Panc1 (cell line): ENCODE results near the gene ARPC4. TPM values are rescaled to one million over a fixed set of nuclear protein-coding genes. Genes with fewer than 3 reads are reported as not detected.
A peak's percentile ranks its signal among the peaks of the same experiment; 100 is the strongest.

Experiments
- ATAC-seq: fragments of 200-7000 bp; cut with Tn5 transposase; 2 replicates; pipeline ENCODE4 v1.9.1; 2020; ENCODE audit warnings: mild to moderate bottlenecking, moderate library complexity
- BruUV-seq: library from RNA; stranded (reverse); fragments of 400-500 nt; replicated peaks from 2 replicates; lab custom pipeline; 2021; lab: Mats Ljungman, UMichigan
- CTCF ChIA-PET: fragments of 300-600 bp; sonication (Branson Sonifier 250); formaldehyde crosslinking; loops from one replicate; lab custom pipeline; 2022; ENCODE audit warnings: antibody characterized with exemption; lab: Charles Lee
- POLR2A ChIA-PET: fragments of 300-600 bp; sonication (Branson Sonifier 250); formaldehyde crosslinking; loops from one replicate; lab custom pipeline; 2022; ENCODE audit warnings: antibody characterized with exemption; lab: Charles Lee
- DNase-seq: peaks from one replicate; pipeline ENCODE4 v3.0.0-alpha.2; 2010; ENCODE audit warnings: low read depth, low spot score
- H3K27ac ChIP-seq: 2 replicates; pipeline ENCODE4 v1.5.1; 2011; ENCODE audit warnings: mild to moderate bottlenecking, low read length, inconsistent platforms
- H3K27me3 ChIP-seq: fragments of 200-500 bp; sonication (Bioruptor generic); 2 replicates; pipeline ENCODE4 v1.6.0; 2014; ENCODE audit warnings: low read length, inconsistent platforms; ENCODE audit not compliant: control insufficient read depth, insufficient read depth
- H3K36me3 ChIP-seq: fragments of 200-500 bp; sonication (Bioruptor generic); 2 replicates; pipeline ENCODE4 v1.5.1; 2014; ENCODE audit warnings: inconsistent platforms, mild to moderate bottlenecking, low read length, moderate library complexity; ENCODE audit not compliant: control insufficient read depth, insufficient read depth
- H3K4me1 ChIP-seq: 2 replicates; pipeline ENCODE4 v1.5.1; 2011; ENCODE audit warnings: inconsistent platforms, mild to moderate bottlenecking, low read length, moderate library complexity; ENCODE audit not compliant: control insufficient read depth, insufficient read depth
- H3K4me3 ChIP-seq, 2 experiments: 2 replicates each; pipeline ENCODE4 v1.5.1; 2011 to 2012; ENCODE audit warnings: low read depth in 2 of 2, low read length in 2 of 2, mild to moderate bottlenecking in 2 of 2, inconsistent platforms in 1 of 2, moderate library complexity in 1 of 2
- H3K9me3 ChIP-seq: fragments of 200-500 bp; sonication (Bioruptor generic); 2 replicates; pipeline ENCODE4 v1.5.1; 2014; ENCODE audit warnings: low read depth, mild to moderate bottlenecking, inconsistent platforms, low read length, moderate library complexity; ENCODE audit not compliant: control insufficient read depth, insufficient read depth
- CTCF ChIP-seq: fragments of 450-650 bp; IDR thresholded peaks from 2 replicates; pipeline ENCODE4 v1.5.1; 2017; ENCODE audit warnings: mild to moderate bottlenecking
- POLR2AphosphoS5 ChIP-seq: IDR thresholded peaks from 2 replicates; pipeline ENCODE4 v1.6.1; 2012; ENCODE audit warnings: mild to moderate bottlenecking, low read depth, low read length, moderate library complexity
- REST ChIP-seq, 2 experiments: IDR thresholded peaks; 2 replicates each; pipeline ENCODE4 v1.6.1; 2011 to 2012; ENCODE audit warnings: low read depth in 2 of 2, control low read depth in 1 of 2, low read length in 1 of 2, mild to moderate bottlenecking in 1 of 2, moderate library complexity in 1 of 2; ENCODE audit not compliant: insufficient read depth in 1 of 2
- SIN3A ChIP-seq: IDR thresholded peaks from 2 replicates; pipeline ENCODE4 v1.6.1; 2012; ENCODE audit warnings: low read depth, mild to moderate bottlenecking, low read length, moderate library complexity, borderline replicate concordance; ENCODE audit not compliant: insufficient read depth
- TCF7L2 ChIP-seq: IDR thresholded peaks from 2 replicates; pipeline ENCODE4 v1.6.1; 2011; ENCODE audit warnings: mild to moderate bottlenecking, low read depth, low read length, inconsistent platforms
- in situ Hi-C: cut with HindIII; loops from 2 replicates; pipeline ENCODE4 v1.10.0; 2016; ENCODE audit warnings: low sequenced_read_pairs, low pct_unique_long_range_greater_than_20kb
- intact Hi-C: fragments of 100-400 bp; cut with micrococcal nuclease; formaldehyde crosslinking; loops from one replicate; pipeline ENCODE4 v1.10.0; 2022; ENCODE audit not compliant: unreplicated experiment
- total RNA-seq: library from RNA; stranded (reverse); gene quantifications from one replicate; pipeline ENCODE4 v1.2.1, GENCODE V29; 2021; ENCODE audit not compliant: unreplicated experiment

The ARPC4 gene
- total RNA-seq, 1 experiment from 2014 or later = 117 TPM

- CTCF ChIA-PET = interaction anchor here (0.5 to 1.1 kb wide), 2 partner anchors 11 to 45 kb away, joined by 3 read pairs; no protein-coding TSS in a partner anchor
- BruUV-seq = no TSS peak
- in situ Hi-C loops = no loop called here
Observed at GRCh38 chr3:9781978-9782603, 10.8 kb upstream of the ARPC4 start.

GRCh38 chr3:9782770-9783169 lies 10.1 kb upstream of the ARPC4 start:
- Histone ChIP-seq H3K9me3 (no peaks in the 10 kb centered on the region), H3K4me3 (no peak overlapping the region), H3K4me1 (no peaks in the 10 kb centered on the region), H3K27me3 (no peaks in the 10 kb centered on the region), H3K36me3 (no peaks in the 10 kb centered on the region), H3K27ac (no peak overlapping the region)
- no TSS peak for BruUV-seq
- ATAC-seq (peak; percentile 67; the same call in 1 of the 2 replicates), DNase-seq (no peak)
- in situ Hi-C loops = no loop called here
- intact Hi-C loops = no loop called here
- no peak for TF ChIP-seq POLR2AphosphoS5
- TF ChIP-seq TCF7L2 = no peak
- no peak for TF ChIP-seq SIN3A
- no peak for TF ChIP-seq REST (IDR thresholded peaks at IDR 0.05; ENCODE audit: insufficient read depth in 1 of 2, low read depth in 2 of 2, low read length in 1 of 2)
- TF ChIP-seq CTCF = no peak
- ChIA-PET POLR2A (no interaction called here), CTCF (interaction anchor here (1.1 kb wide), 1 partner anchor 44 kb away, joined by 3 read pairs; no protein-coding TSS in a partner anchor)

More at GRCh38 chr3:9781978-9782603, 10.8 kb upstream of the ARPC4 start:
- ATAC-seq (no peak), DNase-seq (no peak)
- no peak overlapping the region for H3K27ac ChIP-seq
- H3K4me1 ChIP-seq = no peaks in the 10 kb centered on the region
- H3K27me3 ChIP-seq = no peaks in the 10 kb centered on the region
- no peaks in the 10 kb centered on the region for H3K36me3 ChIP-seq
- no peak for TF ChIP-seq POLR2AphosphoS5
- no peak for TF ChIP-seq SIN3A
- no peak for TF ChIP-seq REST (IDR thresholded peaks at IDR 0.05; ENCODE audit: insufficient read depth in 1 of 2, low read depth in 2 of 2, low read length in 1 of 2)
- TF ChIP-seq TCF7L2 = no peak
- TF ChIP-seq CTCF = no peak
- intact Hi-C loops = no loop called here
- H3K9me3 ChIP-seq = no peaks in the 10 kb centered on the region
- POLR2A ChIA-PET = no interaction called here
- H3K4me3 ChIP-seq = no peak overlapping the region
